OCI-LY1 (cell line): ENCODE data around the gene MICAL2.

Experiments
- H2AFZ ChIP-seq: fragments of 200-600 bp; sonication (generic), shearing (Covaris generic); 2 replicates; pipeline ENCODE4 v1.6.0; 2014; ENCODE audit warnings: antibody characterized with exemption, mild to moderate bottlenecking, low read length
- H3F3A ChIP-seq: fragments of 200-600 bp; sonication (generic), shearing (Covaris generic); 2 replicates; pipeline ENCODE4 v1.6.0; 2014; ENCODE audit warnings: mild to moderate bottlenecking, antibody characterized with exemption, low read length, moderate library complexity; ENCODE audit not compliant: insufficient read depth
- H3K27ac ChIP-seq: fragments of 200-600 bp; sonication (generic); 2 replicates; pipeline ENCODE4 v1.5.1; 2014; ENCODE audit warnings: low read length, mixed run types, mild to moderate bottlenecking, low read depth; ENCODE audit not compliant: poor library complexity, severe bottlenecking
- H3K27me3 ChIP-seq: fragments of 200-600 bp; sonication (generic); 2 replicates; pipeline ENCODE4 v1.6.0; 2014; ENCODE audit warnings: antibody characterized with exemption, mild to moderate bottlenecking, low read length, moderate library complexity; ENCODE audit not compliant: insufficient read depth
- H3K36me3 ChIP-seq: fragments of 200-600 bp; sonication (generic); 2 replicates; pipeline ENCODE4 v1.6.1; 2014; ENCODE audit warnings: mild to moderate bottlenecking, antibody characterized with exemption, low read length, moderate library complexity, mixed read lengths; ENCODE audit not compliant: insufficient read depth
- H3K4me1 ChIP-seq: fragments of 200-600 bp; sonication (generic); 2 replicates; pipeline ENCODE4 v1.5.1; 2014; ENCODE audit warnings: mild to moderate bottlenecking, low read length, moderate library complexity; ENCODE audit not compliant: insufficient read depth, severe bottlenecking
- H3K4me2 ChIP-seq: fragments of 200-600 bp; sonication (generic), shearing (Covaris generic); 2 replicates; pipeline ENCODE4 v1.6.1; 2014; ENCODE audit warnings: low read length
- H3K4me3 ChIP-seq: fragments of 200-600 bp; sonication (generic); 2 replicates; pipeline ENCODE4 v1.5.1; 2014; ENCODE audit warnings: low read length, low read depth, mild to moderate bottlenecking, mixed read lengths; ENCODE audit not compliant: poor library complexity, severe bottlenecking
- H3K79me2 ChIP-seq: fragments of 200-600 bp; shearing (Covaris generic); 2 replicates; pipeline ENCODE4 v1.6.1; 2016; ENCODE audit warnings: mixed run types, low read length, mixed read lengths; ENCODE audit not compliant: insufficient read depth
- H3K9ac ChIP-seq: fragments of 200-600 bp; sonication (generic), shearing (Covaris generic); 2 replicates; pipeline ENCODE4 v1.6.1; 2014; ENCODE audit warnings: mild to moderate bottlenecking, low read length, mixed read lengths
- H3K9me2 ChIP-seq: fragments of 200-600 bp; sonication (generic), shearing (Covaris generic); 2 replicates; pipeline ENCODE4 v1.6.1; 2014; ENCODE audit warnings: low read depth, mild to moderate bottlenecking, low read length, mixed read lengths
- H3K9me3 ChIP-seq: fragments of 200-600 bp; shearing (Covaris generic); 2 replicates; pipeline ENCODE4 v1.6.1; 2014; ENCODE audit warnings: low read length, mixed read lengths
- H4K20me1 ChIP-seq: fragments of 200-600 bp; sonication (generic), shearing (Covaris generic); 2 replicates; pipeline ENCODE4 v1.6.0; 2016; ENCODE audit warnings: mild to moderate bottlenecking, low read length; ENCODE audit not compliant: insufficient read depth
- EZH2 ChIP-seq: fragments of 200-600 bp; sonication (generic), shearing (Covaris generic); IDR thresholded peaks from 2 replicates; pipeline ENCODE4 v1.8.0; 2017; ENCODE audit warnings: borderline replicate concordance, mixed run types, mild to moderate bottlenecking, antibody characterized with exemption, low read length, moderate library complexity, mixed read lengths
- TF ChIP-seq, protein P1 (sequence below): fragments of 200-600 bp; sonication (generic), shearing (Covaris generic); IDR thresholded peaks from 2 replicates; pipeline ENCODE4 v1.5.1; 2017; ENCODE audit warnings: mild to moderate bottlenecking, antibody characterized with exemption, low read length, moderate library complexity, mixed read lengths

MICAL2 gene

GRCh38 chr11:12246989-12247388 is 136.6 kb downstream of the MICAL2 start:
- Histone ChIP-seq H3K27me3 (no peaks in the 10 kb centered on the region), H3K4me2 (no peak overlapping the region), H3F3A (no peaks in the 10 kb centered on the region), H3K4me1 (no peaks in the 10 kb centered on the region), H3K4me3 (no peak overlapping the region), H3K9me3 (no peaks in the 10 kb centered on the region), H4K20me1 (no peaks in the 10 kb centered on the region), H2AFZ (no peak overlapping the region), H3K27ac (no peak overlapping the region), H3K9ac (no peak overlapping the region), H3K9me2 (no peaks in the 10 kb centered on the region), H3K36me3 (no peaks in the 10 kb centered on the region), H3K79me2 (no peaks in the 10 kb centered on the region)
- TF ChIP-seq, protein P1, sequence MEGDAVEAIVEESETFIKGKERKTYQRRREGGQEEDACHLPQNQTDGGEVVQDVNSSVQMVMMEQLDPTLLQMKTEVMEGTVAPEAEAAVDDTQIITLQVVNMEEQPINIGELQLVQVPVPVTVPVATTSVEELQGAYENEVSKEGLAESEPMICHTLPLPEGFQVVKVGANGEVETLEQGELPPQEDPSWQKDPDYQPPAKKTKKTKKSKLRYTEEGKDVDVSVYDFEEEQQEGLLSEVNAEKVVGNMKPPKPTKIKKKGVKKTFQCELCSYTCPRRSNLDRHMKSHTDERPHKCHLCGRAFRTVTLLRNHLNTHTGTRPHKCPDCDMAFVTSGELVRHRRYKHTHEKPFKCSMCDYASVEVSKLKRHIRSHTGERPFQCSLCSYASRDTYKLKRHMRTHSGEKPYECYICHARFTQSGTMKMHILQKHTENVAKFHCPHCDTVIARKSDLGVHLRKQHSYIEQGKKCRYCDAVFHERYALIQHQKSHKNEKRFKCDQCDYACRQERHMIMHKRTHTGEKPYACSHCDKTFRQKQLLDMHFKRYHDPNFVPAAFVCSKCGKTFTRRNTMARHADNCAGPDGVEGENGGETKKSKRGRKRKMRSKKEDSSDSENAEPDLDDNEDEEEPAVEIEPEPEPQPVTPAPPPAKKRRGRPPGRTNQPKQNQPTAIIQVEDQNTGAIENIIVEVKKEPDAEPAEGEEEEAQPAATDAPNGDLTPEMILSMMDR: no peak
- no peak for TF ChIP-seq EZH2

GRCh38 chr11:12247543-12248254 is 137.3 kb downstream of the MICAL2 start:
- TF ChIP-seq, protein P1: no peak
- no peak for TF ChIP-seq EZH2
- no peak overlapping the region for H2AFZ ChIP-seq
- no peaks in the 10 kb centered on the region for H3F3A ChIP-seq
- H3K9me2 ChIP-seq: no peaks in the 10 kb centered on the region
- H4K20me1 ChIP-seq: no peaks in the 10 kb centered on the region
- H3K9ac ChIP-seq: no peak overlapping the region
- H3K4me2 ChIP-seq: no peak overlapping the region
- no peak overlapping the region for H3K27ac ChIP-seq
- H3K9me3 ChIP-seq: no peaks in the 10 kb centered on the region
- H3K79me2 ChIP-seq: no peaks in the 10 kb centered on the region
- H3K27me3 ChIP-seq: no peaks in the 10 kb centered on the region
- H3K4me3 ChIP-seq: no peak overlapping the region
- no peaks in the 10 kb centered on the region for H3K36me3 ChIP-seq
- no peaks in the 10 kb centered on the region for H3K4me1 ChIP-seq

DNA sequence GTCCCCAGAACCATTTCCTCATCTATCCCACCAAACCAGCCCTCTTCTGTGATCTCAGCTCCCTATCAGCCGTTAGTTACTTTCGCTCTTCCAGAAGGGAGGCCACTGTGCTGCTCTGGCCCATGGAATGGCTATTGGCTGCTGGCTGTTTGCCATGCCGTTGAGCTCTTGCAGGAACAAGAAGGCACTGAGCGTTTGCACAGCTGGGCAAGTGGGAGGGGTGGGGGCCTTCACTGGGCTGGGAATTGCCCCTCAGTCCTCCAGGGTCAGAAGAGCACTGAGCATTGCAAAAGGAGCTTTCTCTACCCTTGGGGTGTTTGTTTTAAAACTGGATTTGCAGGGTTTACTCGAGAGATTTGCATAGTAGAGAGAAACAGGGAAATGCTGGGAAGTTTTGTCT is 137.9 kb downstream of the MICAL2 start:
- Histone ChIP-seq H3K4me1 (no peaks in the 10 kb centered on the region), H3F3A (no peaks in the 10 kb centered on the region), H3K27ac (no peak overlapping the region), H3K27me3 (no peaks in the 10 kb centered on the region), H3K9me2 (no peaks in the 10 kb centered on the region), H3K4me2 (no peak overlapping the region), H3K4me3 (no peak overlapping the region), H4K20me1 (no peaks in the 10 kb centered on the region), H2AFZ (no peak overlapping the region), H3K9ac (no peak overlapping the region), H3K9me3 (no peaks in the 10 kb centered on the region), H3K36me3 (no peaks in the 10 kb centered on the region), H3K79me2 (no peaks in the 10 kb centered on the region)
- no peak for TF ChIP-seq EZH2
- TF ChIP-seq, protein P1: no peak
